22Rv1 (cell line): ENCODE results near the gene KITLG.
"Not testable (repeated sequence)": the region's sequence is repeated elsewhere in the genome, so short reads cannot be mapped to it uniquely, and the experiment has no call there.

Source experiments
- ZFX ChIP-seq: fragments of 450-650 bp; IDR thresholded peaks from 2 replicates; pipeline ENCODE4 v1.6.1; 2017; ENCODE audit warnings: antibody characterized with exemption, borderline replicate concordance
- TF ChIP-seq, protein P1 (sequence below): fragments of 450-650 bp; IDR thresholded peaks from 2 replicates; pipeline ENCODE4 v1.5.1; 2017; ENCODE audit warnings: mild to moderate bottlenecking

DNA sequence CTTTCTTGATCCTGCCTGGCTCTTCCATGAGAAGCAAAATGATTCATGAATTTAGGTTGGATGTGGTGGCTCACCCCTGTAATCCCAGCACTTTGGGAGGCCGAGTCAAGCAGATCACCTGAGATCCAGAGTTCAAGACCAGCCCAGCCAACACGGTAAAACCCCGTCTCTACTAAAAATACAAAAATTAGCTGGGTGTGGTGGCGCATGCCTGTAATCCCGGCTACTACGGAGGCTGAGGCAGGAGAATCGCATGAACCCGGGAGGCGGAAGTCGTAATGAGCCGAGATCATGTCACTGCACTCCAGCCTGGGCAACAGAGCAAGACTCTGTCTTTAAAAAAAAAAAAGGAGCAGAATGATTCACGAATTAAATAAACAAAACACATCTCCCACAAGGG is 72.4 kb downstream of the KITLG start:
- TF ChIP-seq, protein P1, sequence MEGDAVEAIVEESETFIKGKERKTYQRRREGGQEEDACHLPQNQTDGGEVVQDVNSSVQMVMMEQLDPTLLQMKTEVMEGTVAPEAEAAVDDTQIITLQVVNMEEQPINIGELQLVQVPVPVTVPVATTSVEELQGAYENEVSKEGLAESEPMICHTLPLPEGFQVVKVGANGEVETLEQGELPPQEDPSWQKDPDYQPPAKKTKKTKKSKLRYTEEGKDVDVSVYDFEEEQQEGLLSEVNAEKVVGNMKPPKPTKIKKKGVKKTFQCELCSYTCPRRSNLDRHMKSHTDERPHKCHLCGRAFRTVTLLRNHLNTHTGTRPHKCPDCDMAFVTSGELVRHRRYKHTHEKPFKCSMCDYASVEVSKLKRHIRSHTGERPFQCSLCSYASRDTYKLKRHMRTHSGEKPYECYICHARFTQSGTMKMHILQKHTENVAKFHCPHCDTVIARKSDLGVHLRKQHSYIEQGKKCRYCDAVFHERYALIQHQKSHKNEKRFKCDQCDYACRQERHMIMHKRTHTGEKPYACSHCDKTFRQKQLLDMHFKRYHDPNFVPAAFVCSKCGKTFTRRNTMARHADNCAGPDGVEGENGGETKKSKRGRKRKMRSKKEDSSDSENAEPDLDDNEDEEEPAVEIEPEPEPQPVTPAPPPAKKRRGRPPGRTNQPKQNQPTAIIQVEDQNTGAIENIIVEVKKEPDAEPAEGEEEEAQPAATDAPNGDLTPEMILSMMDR = not testable (repeated sequence)
- TF ChIP-seq ZFX = not testable (repeated sequence)
